Caco-2 (cell line): ENCODE measurements around the gene FOXD2. TPM values are rescaled to one million over a fixed set of nuclear protein-coding genes. Genes with fewer than 3 reads are reported as not detected.

Experiments used
- BruUV-seq: library from RNA; stranded (reverse); fragments of 400-500 nt; replicated peaks from 2 replicates; lab custom pipeline; 2021; lab: Mats Ljungman, UMichigan
- CTCF ChIA-PET: fragments of 300-600 bp; sonication (Branson Sonifier 250); formaldehyde crosslinking; loops from one replicate; lab custom pipeline; 2022; ENCODE audit warnings: antibody characterized with exemption; lab: Charles Lee
- POLR2A ChIA-PET: fragments of 300-600 bp; sonication (Branson Sonifier 250); formaldehyde crosslinking; loops from one replicate; lab custom pipeline; 2022; ENCODE audit warnings: antibody characterized with exemption; lab: Charles Lee
- DNase-seq, 2 experiments: peaks; one replicate each; pipeline versions ENCODE4 v3.0.0 to v3.0.0-alpha.2; 2020 to 2022
- H3K27me3 ChIP-seq: replicated peaks from 2 replicates; pipeline ENCODE4 v1.6.0; 2011; ENCODE audit warnings: low read length; ENCODE audit not compliant: control insufficient read depth, insufficient read depth
- H3K36me3 ChIP-seq: 2 replicates; pipeline ENCODE4 v1.5.1; 2011; ENCODE audit warnings: low read length; ENCODE audit not compliant: control insufficient read depth, insufficient read depth
- H3K4me1 ChIP-seq: fragments of 250-450 bp; sonication (Bioruptor Pico); 2 replicates; pipeline ENCODE4 v1.5.1; 2020; ENCODE audit warnings: mild to moderate bottlenecking
- H3K4me3 ChIP-seq: 2 replicates; pipeline ENCODE4 v1.5.1; 2011; ENCODE audit warnings: low read depth, mild to moderate bottlenecking, control low read depth, low read length
- H3K9me3 ChIP-seq: fragments of 250-450 bp; sonication (Bioruptor Pico); 2 replicates; pipeline ENCODE4 v1.5.1; 2020; ENCODE audit warnings: mild to moderate bottlenecking, moderate library complexity
- H3K27ac Mint-ChIP-seq: one replicate; pipeline ENCODE4 v1.8.0; 2022; ENCODE audit warnings: mixed read lengths; ENCODE audit not compliant: unreplicated experiment
- H3K27me3 Mint-ChIP-seq: one replicate; pipeline ENCODE4 v1.8.0; 2022; ENCODE audit warnings: mixed read lengths; ENCODE audit not compliant: insufficient read depth, unreplicated experiment
- H3K36me3 Mint-ChIP-seq: one replicate; pipeline ENCODE4 v1.8.0; 2022; ENCODE audit warnings: mild to moderate bottlenecking, mixed read lengths; ENCODE audit not compliant: insufficient read depth, unreplicated experiment
- H3K4me1 Mint-ChIP-seq: one replicate; pipeline ENCODE4 v1.8.0; 2022; ENCODE audit warnings: low read depth, mixed read lengths; ENCODE audit not compliant: unreplicated experiment
- H3K4me3 Mint-ChIP-seq: one replicate; pipeline ENCODE4 v1.8.0; 2022; ENCODE audit warnings: mild to moderate bottlenecking, moderate library complexity, mixed read lengths; ENCODE audit not compliant: unreplicated experiment
- H3K9me3 Mint-ChIP-seq: one replicate; pipeline ENCODE4 v1.8.0; 2022; ENCODE audit warnings: mixed read lengths; ENCODE audit not compliant: unreplicated experiment
- intact Hi-C: fragments of 100-400 bp; cut with micrococcal nuclease; formaldehyde crosslinking; loops from one replicate; pipeline ENCODE4 v1.10.0; 2022; ENCODE audit not compliant: unreplicated experiment
- total RNA-seq: library from RNA; stranded (reverse); gene quantifications from 2 replicates; pipeline ENCODE4 v1.2.3, GENCODE V29; 2022
- TF ChIP-seq, protein P1 (sequence below), 2 experiments: fragments of 200-600 bp in 1 of 2; IDR thresholded peaks; 1 replicate in 1 of 2; 2 replicates in 1 of 2; pipeline versions ENCODE4 v1.5.1 to v1.8.0; 2011 to 2022; ENCODE audit warnings: antibody characterized with exemption in 1 of 2, control low read depth in 1 of 2, inconsistent platforms in 1 of 2, low read depth in 1 of 2, low read length in 1 of 2, mild to moderate bottlenecking in 1 of 2, moderate library complexity in 1 of 2; ENCODE audit not compliant: insufficient read depth in 1 of 2, severe bottlenecking in 1 of 2, unreplicated experiment in 1 of 2

FOXD2 gene
- total RNA-seq, 1 experiment from 2014 or later: 4.6 TPM

DNA sequence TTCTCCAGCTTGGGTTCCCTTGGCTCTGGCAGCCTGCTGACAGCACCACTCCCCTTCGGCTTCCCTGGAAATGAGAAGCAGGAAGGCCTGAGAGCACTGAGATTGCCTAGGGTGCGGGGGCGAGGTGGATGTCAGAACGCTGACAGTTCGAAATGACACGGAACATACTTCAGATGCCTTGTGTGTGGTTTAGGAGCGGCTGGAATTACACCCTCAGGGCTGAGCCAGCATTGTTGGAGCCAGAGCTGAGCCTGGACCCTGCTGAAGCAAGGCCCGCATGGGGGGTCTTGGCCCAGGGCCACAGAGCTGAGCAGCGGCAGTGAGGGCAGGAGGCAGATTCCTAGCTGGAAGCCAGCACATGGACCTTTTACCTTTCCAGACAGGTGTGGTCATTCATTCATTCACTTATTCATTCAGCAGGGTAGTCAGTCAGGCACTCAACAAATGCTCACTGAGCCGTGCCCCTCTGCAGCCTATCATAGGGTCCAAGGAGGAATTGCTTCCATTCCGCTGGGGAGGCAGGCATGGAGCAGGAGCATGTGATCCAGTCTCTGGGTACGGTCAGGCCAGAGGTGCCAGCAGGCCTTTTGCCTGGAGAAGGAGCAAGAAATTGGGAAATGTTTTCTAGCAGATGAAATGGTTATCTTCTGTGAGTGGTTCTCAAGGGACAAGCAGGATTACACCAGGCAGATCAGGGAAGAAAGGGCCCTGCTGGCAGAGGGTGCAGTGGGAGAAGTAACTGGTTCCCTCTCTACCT lies 28.4 kb upstream of the FOXD2 start:
- CTCF ChIA-PET: interaction anchor here (0.7 kb wide), 1 partner anchor 9 kb away, joined by 3 read pairs; no protein-coding TSS in a partner anchor
- peak; percentile 21 to 66 for DNase-seq
- Histone ChIP-seq H3K36me3 (no peaks in the 10 kb centered on the region), H3K4me3 (no peak overlapping the region), H3K27me3 (no peaks in the 10 kb centered on the region), H3K9me3 (no peaks in the 10 kb centered on the region), H3K4me1 (peaks cover 5% of the 10 kb centered on the region; the same call in 1 of the 2 replicates)
- Mint-ChIP-seq H3K27me3 (no peaks in the 10 kb centered on the region), H3K4me1 (peaks cover 7% of the 10 kb centered on the region), H3K9me3 (no peaks in the 10 kb centered on the region), H3K27ac (peak overlapping the region; percentile 16), H3K4me3 (no peak overlapping the region), H3K36me3 (no peaks in the 10 kb centered on the region)
- POLR2A ChIA-PET: no interaction called here
- TF ChIP-seq, protein P1, sequence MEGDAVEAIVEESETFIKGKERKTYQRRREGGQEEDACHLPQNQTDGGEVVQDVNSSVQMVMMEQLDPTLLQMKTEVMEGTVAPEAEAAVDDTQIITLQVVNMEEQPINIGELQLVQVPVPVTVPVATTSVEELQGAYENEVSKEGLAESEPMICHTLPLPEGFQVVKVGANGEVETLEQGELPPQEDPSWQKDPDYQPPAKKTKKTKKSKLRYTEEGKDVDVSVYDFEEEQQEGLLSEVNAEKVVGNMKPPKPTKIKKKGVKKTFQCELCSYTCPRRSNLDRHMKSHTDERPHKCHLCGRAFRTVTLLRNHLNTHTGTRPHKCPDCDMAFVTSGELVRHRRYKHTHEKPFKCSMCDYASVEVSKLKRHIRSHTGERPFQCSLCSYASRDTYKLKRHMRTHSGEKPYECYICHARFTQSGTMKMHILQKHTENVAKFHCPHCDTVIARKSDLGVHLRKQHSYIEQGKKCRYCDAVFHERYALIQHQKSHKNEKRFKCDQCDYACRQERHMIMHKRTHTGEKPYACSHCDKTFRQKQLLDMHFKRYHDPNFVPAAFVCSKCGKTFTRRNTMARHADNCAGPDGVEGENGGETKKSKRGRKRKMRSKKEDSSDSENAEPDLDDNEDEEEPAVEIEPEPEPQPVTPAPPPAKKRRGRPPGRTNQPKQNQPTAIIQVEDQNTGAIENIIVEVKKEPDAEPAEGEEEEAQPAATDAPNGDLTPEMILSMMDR (IDR thresholded peaks at IDR 0.05; ENCODE audit: insufficient read depth in 1 of 2, low read depth in 1 of 2, low read length in 1 of 2, severe bottlenecking in 1 of 2, unreplicated experiment in 1 of 2): no peak
- BruUV-seq: no TSS peak
- intact Hi-C loops: no loop called here

DNA sequence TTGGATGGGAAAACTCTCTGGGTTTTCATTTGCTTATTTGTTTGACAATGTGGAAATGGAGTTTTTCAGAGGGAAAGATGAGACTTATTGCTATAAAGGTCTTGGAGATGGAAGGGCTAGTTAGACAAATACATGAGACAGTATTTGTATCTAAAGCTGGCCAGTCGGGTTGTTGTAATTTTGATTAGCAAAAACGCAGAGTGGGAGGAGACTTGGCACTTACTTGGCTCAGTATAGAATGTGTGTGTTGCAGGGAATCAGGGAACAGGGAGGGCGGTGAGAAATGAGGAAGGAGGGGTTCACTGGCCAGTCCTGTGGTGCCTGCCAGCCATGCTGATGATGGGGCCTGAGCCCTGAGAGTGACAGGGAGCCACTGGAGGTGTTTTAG lies 27.8 kb upstream of the FOXD2 start:
- H3K9me3 Mint-ChIP-seq: no peaks in the 10 kb centered on the region
- ChIA-PET POLR2A (no interaction called here), CTCF (no interaction called here)
- Histone ChIP-seq H3K4me1 (peaks cover 5% of the 10 kb centered on the region; the same call in 1 of the 2 replicates), H3K4me3 (no peak overlapping the region), H3K9me3 (no peaks in the 10 kb centered on the region), H3K36me3 (no peaks in the 10 kb centered on the region), H3K27me3 (no peaks in the 10 kb centered on the region)
- intact Hi-C loops: no loop called here
- no TSS peak for BruUV-seq
- no peaks in the 10 kb centered on the region for H3K36me3 Mint-ChIP-seq
- DNase-seq: no peak
- H3K4me3 Mint-ChIP-seq: no peak overlapping the region
- H3K27me3 Mint-ChIP-seq: no peaks in the 10 kb centered on the region
- peak overlapping the region; percentile 16 for H3K27ac Mint-ChIP-seq
- TF ChIP-seq, protein P1 (IDR thresholded peaks at IDR 0.05; ENCODE audit: insufficient read depth in 1 of 2, low read depth in 1 of 2, low read length in 1 of 2, severe bottlenecking in 1 of 2, unreplicated experiment in 1 of 2): no peak
- H3K4me1 Mint-ChIP-seq: peaks cover 7% of the 10 kb centered on the region

DNA sequence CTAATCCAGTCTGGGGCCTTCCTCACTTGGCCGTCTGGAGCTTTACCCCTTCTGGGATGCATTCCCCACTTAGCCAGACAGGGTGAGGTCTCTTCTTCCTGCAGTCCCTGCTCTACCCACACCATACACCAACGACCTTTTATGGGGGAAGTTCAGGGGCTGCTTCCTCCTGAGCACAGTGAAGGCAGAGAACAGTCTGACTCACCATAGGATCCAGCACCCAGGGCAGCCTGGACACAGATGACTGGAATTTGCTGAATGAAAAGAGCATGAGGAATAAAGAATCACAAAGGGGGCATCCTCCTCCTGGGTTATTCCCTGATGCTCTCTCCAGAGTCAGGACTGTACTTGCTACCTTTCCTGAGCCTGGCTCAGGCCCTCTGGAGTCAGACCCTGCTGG lies 26.4 kb upstream of the FOXD2 start:
- TF ChIP-seq, protein P1 (IDR thresholded peaks at IDR 0.05; ENCODE audit: insufficient read depth in 1 of 2, low read depth in 1 of 2, low read length in 1 of 2, severe bottlenecking in 1 of 2, unreplicated experiment in 1 of 2): no peak
- intact Hi-C loops: no loop called here
- no peak overlapping the region for H3K4me3 Mint-ChIP-seq
- Histone ChIP-seq H3K4me1 (peaks cover 5% of the 10 kb centered on the region; the same call in 1 of the 2 replicates), H3K27me3 (no peaks in the 10 kb centered on the region), H3K4me3 (no peak overlapping the region), H3K36me3 (no peaks in the 10 kb centered on the region), H3K9me3 (no peaks in the 10 kb centered on the region)
- no peaks in the 10 kb centered on the region for H3K36me3 Mint-ChIP-seq
- no TSS peak for BruUV-seq
- H3K27ac Mint-ChIP-seq: no peak overlapping the region
- no peaks in the 10 kb centered on the region for H3K4me1 Mint-ChIP-seq
- H3K9me3 Mint-ChIP-seq: no peaks in the 10 kb centered on the region
- CTCF ChIA-PET: no interaction called here
- DNase-seq: no peak
- POLR2A ChIA-PET: no interaction called here
- H3K27me3 Mint-ChIP-seq: no peaks in the 10 kb centered on the region
